A549 (cell line): ENCODE results near the gene KDM5B.

Experiments used
- CEBPB ChIP-seq, 2 experiments: fragments of >200 bp in 1 of 2; sonication (Bioruptor Twin) in 1 of 2; formaldehyde crosslinking in 1 of 2; IDR thresholded peaks; 2 replicates each; pipeline ENCODE4 v1.6.1; 2012 to 2016
- CTCF ChIP-seq: fragments of >200 bp; sonication (Bioruptor Twin); formaldehyde crosslinking; IDR thresholded peaks from 3 replicates; pipeline ENCODE4 v1.5.1; 2016
- EP300 ChIP-seq, 2 experiments: fragments of >200 bp; sonication (Bioruptor Twin); formaldehyde crosslinking; IDR thresholded peaks; 2 replicates in 1 of 2; 3 replicates in 1 of 2; pipeline ENCODE4 v1.6.1; 2016 to 2017
- JUN ChIP-seq, 2 experiments: fragments of >200 bp; sonication (Bioruptor Twin); formaldehyde crosslinking; IDR thresholded peaks; 2 replicates in 1 of 2; 3 replicates in 1 of 2; pipeline ENCODE4 v1.6.1; 2016 to 2017

- TF ChIP-seq CTCF (no peak), JUN (IDR thresholded peaks at IDR 0.05) (no peak), CEBPB (IDR thresholded peaks at IDR 0.05) (no peak), EP300 (IDR thresholded peaks at IDR 0.05) (no peak)
These were observed 42.6 kb upstream of the KDM5B start for GRCh38 chr1:202850593-202851362.
